MCF 10A (cell line): ENCODE data around the gene HECTD3. TPM values are rescaled to one million over a fixed set of nuclear protein-coding genes. Genes with fewer than 3 reads are reported as not detected.

Experiments
- total RNA-seq: library from RNA; stranded (reverse); gene quantifications from 2 replicates; pipeline ENCODE4 v1.2.3, GENCODE V29; 2022

Gene HECTD3
- total RNA-seq, 1 experiment from 2014 or later = 20.2 TPM

Other genes with a start within 250 kb of the HECTD3 start
- 2,454 and 2,713 TPM in 2 replicates for gene RPS8, start 235.8 kb downstream of the HECTD3 start, total RNA-seq
- gene BEST4, start 223.2 kb downstream of the HECTD3 start, total RNA-seq = 0.35 and 0.49 TPM in 2 replicates
- gene PLK3, start 210.9 kb downstream of the HECTD3 start, total RNA-seq = 47.2 and 68.0 TPM in 2 replicates
- gene DYNLT4, start 204.0 kb downstream of the HECTD3 start, total RNA-seq = not detected in 2 replicates
- 11.7 and 15.5 TPM in 2 replicates for gene BTBD19, start 202.8 kb downstream of the HECTD3 start, total RNA-seq
- 0.56 and 0.79 TPM in 2 replicates for gene PTCH2, start 168.1 kb downstream of the HECTD3 start, total RNA-seq
- 49.4 and 55.5 TPM in 2 replicates for gene EIF2B3, start 24.7 kb downstream of the HECTD3 start, total RNA-seq
- 76.9 and 84.7 TPM in 2 replicates for gene UROD, start 930 bp upstream of the HECTD3 start, total RNA-seq
- 0.14 and 0.32 TPM in 2 replicates for gene ZSWIM5, start 195.3 kb upstream of the HECTD3 start, total RNA-seq